Caco-2 (cell line): ENCODE data around the gene WWOX. TPM values are rescaled to one million over a fixed set of nuclear protein-coding genes. Genes with fewer than 3 reads are reported as not detected.

Experiments used
- BruUV-seq: library from RNA; stranded (reverse); fragments of 400-500 nt; replicated peaks from 2 replicates; lab custom pipeline; 2021; lab: Mats Ljungman, UMichigan
- CTCF ChIA-PET: fragments of 300-600 bp; sonication (Branson Sonifier 250); formaldehyde crosslinking; loops from one replicate; lab custom pipeline; 2022; ENCODE audit warnings: antibody characterized with exemption; lab: Charles Lee
- POLR2A ChIA-PET: fragments of 300-600 bp; sonication (Branson Sonifier 250); formaldehyde crosslinking; loops from one replicate; lab custom pipeline; 2022; ENCODE audit warnings: antibody characterized with exemption; lab: Charles Lee
- DNase-seq, 2 experiments: peaks; one replicate each; pipeline versions ENCODE4 v3.0.0 to v3.0.0-alpha.2; 2020 to 2022
- H3K27me3 ChIP-seq: replicated peaks from 2 replicates; pipeline ENCODE4 v1.6.0; 2011; ENCODE audit warnings: low read length; ENCODE audit not compliant: control insufficient read depth, insufficient read depth
- H3K36me3 ChIP-seq: 2 replicates; pipeline ENCODE4 v1.5.1; 2011; ENCODE audit warnings: low read length; ENCODE audit not compliant: control insufficient read depth, insufficient read depth
- H3K4me1 ChIP-seq: fragments of 250-450 bp; sonication (Bioruptor Pico); 2 replicates; pipeline ENCODE4 v1.5.1; 2020; ENCODE audit warnings: mild to moderate bottlenecking
- H3K4me3 ChIP-seq: 2 replicates; pipeline ENCODE4 v1.5.1; 2011; ENCODE audit warnings: low read depth, mild to moderate bottlenecking, control low read depth, low read length
- H3K9me3 ChIP-seq: fragments of 250-450 bp; sonication (Bioruptor Pico); 2 replicates; pipeline ENCODE4 v1.5.1; 2020; ENCODE audit warnings: mild to moderate bottlenecking, moderate library complexity
- H3K27ac Mint-ChIP-seq: one replicate; pipeline ENCODE4 v1.8.0; 2022; ENCODE audit warnings: mixed read lengths; ENCODE audit not compliant: unreplicated experiment
- H3K27me3 Mint-ChIP-seq: one replicate; pipeline ENCODE4 v1.8.0; 2022; ENCODE audit warnings: mixed read lengths; ENCODE audit not compliant: insufficient read depth, unreplicated experiment
- H3K36me3 Mint-ChIP-seq: one replicate; pipeline ENCODE4 v1.8.0; 2022; ENCODE audit warnings: mild to moderate bottlenecking, mixed read lengths; ENCODE audit not compliant: insufficient read depth, unreplicated experiment
- H3K4me1 Mint-ChIP-seq: one replicate; pipeline ENCODE4 v1.8.0; 2022; ENCODE audit warnings: low read depth, mixed read lengths; ENCODE audit not compliant: unreplicated experiment
- H3K4me3 Mint-ChIP-seq: one replicate; pipeline ENCODE4 v1.8.0; 2022; ENCODE audit warnings: mild to moderate bottlenecking, moderate library complexity, mixed read lengths; ENCODE audit not compliant: unreplicated experiment
- H3K9me3 Mint-ChIP-seq: one replicate; pipeline ENCODE4 v1.8.0; 2022; ENCODE audit warnings: mixed read lengths; ENCODE audit not compliant: unreplicated experiment
- CTCF ChIP-seq, 2 experiments: fragments of 200-600 bp in 1 of 2; IDR thresholded peaks; 1 replicate in 1 of 2; 2 replicates in 1 of 2; pipeline versions ENCODE4 v1.5.1 to v1.8.0; 2011 to 2022; ENCODE audit warnings: antibody characterized with exemption in 1 of 2, control low read depth in 1 of 2, inconsistent platforms in 1 of 2, low read depth in 1 of 2, low read length in 1 of 2, mild to moderate bottlenecking in 1 of 2, moderate library complexity in 1 of 2; ENCODE audit not compliant: insufficient read depth in 1 of 2, severe bottlenecking in 1 of 2, unreplicated experiment in 1 of 2
- intact Hi-C: fragments of 100-400 bp; cut with micrococcal nuclease; formaldehyde crosslinking; loops from one replicate; pipeline ENCODE4 v1.10.0; 2022; ENCODE audit not compliant: unreplicated experiment
- total RNA-seq: library from RNA; stranded (reverse); gene quantifications from 2 replicates; pipeline ENCODE4 v1.2.3, GENCODE V29; 2022

Gene WWOX
- total RNA-seq, 1 experiment from 2014 or later: 45.0 TPM

GRCh38 chr16:79090966-79091365, 991.5 kb downstream of the WWOX start:
- Histone ChIP-seq H3K4me1 (no peaks in the 10 kb centered on the region), H3K9me3 (no peaks in the 10 kb centered on the region), H3K4me3 (no peak overlapping the region), H3K27me3 (no peaks in the 10 kb centered on the region), H3K36me3 (no peaks in the 10 kb centered on the region)
- intact Hi-C loops: no loop called here
- H3K4me3 Mint-ChIP-seq: no peak overlapping the region
- H3K27me3 Mint-ChIP-seq: no peaks in the 10 kb centered on the region
- DNase-seq: no peak
- CTCF ChIA-PET: interaction anchor here (0.7 kb wide), 1 partner anchor 174 kb away, joined by 6 read pairs; no protein-coding TSS in a partner anchor
- POLR2A ChIA-PET: interaction anchor here (0.6 kb wide), 1 partner anchor 33 kb away, joined by 6 read pairs; no protein-coding TSS in a partner anchor
- no peak for TF ChIP-seq CTCF (IDR thresholded peaks at IDR 0.05; ENCODE audit: insufficient read depth in 1 of 2, low read depth in 1 of 2, low read length in 1 of 2, severe bottlenecking in 1 of 2, unreplicated experiment in 1 of 2)
- H3K4me1 Mint-ChIP-seq: no peaks in the 10 kb centered on the region
- BruUV-seq: no TSS peak
- H3K9me3 Mint-ChIP-seq: peaks cover 13% of the 10 kb centered on the region
- no peak overlapping the region for H3K27ac Mint-ChIP-seq
- H3K36me3 Mint-ChIP-seq: no peaks in the 10 kb centered on the region

DNA sequence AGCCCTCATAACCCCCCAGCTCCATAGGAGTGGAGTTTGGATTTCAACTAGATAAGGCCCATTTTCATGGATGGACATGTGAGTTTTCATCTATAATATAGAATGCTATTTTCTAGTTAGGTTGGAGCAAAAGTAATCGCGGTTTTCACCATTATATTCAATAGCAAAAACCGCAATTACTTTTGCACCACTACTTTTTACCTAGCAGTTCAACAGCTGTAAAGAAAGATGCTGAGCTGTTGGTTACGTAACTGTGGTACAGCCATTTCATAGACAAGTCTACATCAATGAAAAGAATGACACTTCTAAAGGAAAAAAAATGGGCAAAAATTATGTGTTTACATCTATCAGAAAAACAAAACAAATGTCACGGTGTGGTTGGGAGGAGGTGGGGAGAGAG, 993.4 kb downstream of the WWOX start:
- intact Hi-C loops: no loop called here
- TF ChIP-seq CTCF (IDR thresholded peaks at IDR 0.05; ENCODE audit: insufficient read depth in 1 of 2, low read depth in 1 of 2, low read length in 1 of 2, severe bottlenecking in 1 of 2, unreplicated experiment in 1 of 2): no peak
- no peaks in the 10 kb centered on the region for H3K36me3 ChIP-seq
- H3K9me3 ChIP-seq: no peaks in the 10 kb centered on the region
- H3K27me3 ChIP-seq: no peaks in the 10 kb centered on the region
- no TSS peak for BruUV-seq
- Mint-ChIP-seq H3K27me3 (peaks cover 8% of the 10 kb centered on the region), H3K9me3 (peaks cover 13% of the 10 kb centered on the region), H3K27ac (no peak overlapping the region), H3K4me3 (no peak overlapping the region), H3K36me3 (no peaks in the 10 kb centered on the region), H3K4me1 (no peaks in the 10 kb centered on the region)
- no peak overlapping the region for H3K4me3 ChIP-seq
- POLR2A ChIA-PET: no interaction called here
- no peak for DNase-seq
- H3K4me1 ChIP-seq: no peaks in the 10 kb centered on the region
- CTCF ChIA-PET: no interaction called here

- H3K4me3 Mint-ChIP-seq: no peak overlapping the region
- H3K27ac Mint-ChIP-seq: no peak overlapping the region
- H3K36me3 Mint-ChIP-seq: no peaks in the 10 kb centered on the region
- H3K27me3 Mint-ChIP-seq: peaks cover 8% of the 10 kb centered on the region
- no peak for DNase-seq
- Histone ChIP-seq H3K9me3 (no peaks in the 10 kb centered on the region), H3K27me3 (no peaks in the 10 kb centered on the region), H3K4me1 (no peaks in the 10 kb centered on the region), H3K36me3 (no peaks in the 10 kb centered on the region), H3K4me3 (no peak overlapping the region)
- H3K9me3 Mint-ChIP-seq: peaks cover 13% of the 10 kb centered on the region
- no peaks in the 10 kb centered on the region for H3K4me1 Mint-ChIP-seq
- ChIA-PET POLR2A (no interaction called here), CTCF (no interaction called here)
- TF ChIP-seq CTCF (IDR thresholded peaks at IDR 0.05; ENCODE audit: insufficient read depth in 1 of 2, low read depth in 1 of 2, low read length in 1 of 2, severe bottlenecking in 1 of 2, unreplicated experiment in 1 of 2): no peak
- intact Hi-C loops: no loop called here
- no TSS peak for BruUV-seq
These were observed 994.1 kb downstream of the WWOX start for GRCh38 chr16:79093554-79093967.
